HG02759 (cell line): ENCODE results near the gene MEAK7.

Source experiments
- ATAC-seq: cut with Tn5 transposase; IDR thresholded peaks from one replicate; pipeline ENCODE4 v1.9.1; 2021; ENCODE audit warnings: mild to moderate bottlenecking, moderate library complexity; ENCODE audit not compliant: unreplicated experiment

MEAK7 gene

GRCh38 chr16:84495506-84495905, 9.0 kb downstream of the MEAK7 start:
- no peak for ATAC-seq

GRCh38 chr16:84489131-84489530, 15.3 kb downstream of the MEAK7 start:
- no peak for ATAC-seq

GRCh38 chr16:84487358-84487757, 17.1 kb downstream of the MEAK7 start:
- no peak for ATAC-seq

GRCh38 chr16:84486551-84487235, 17.8 kb downstream of the MEAK7 start:
- no peak for ATAC-seq

GRCh38 chr16:84486126-84486525, 18.3 kb downstream of the MEAK7 start:
- ATAC-seq = no peak

- ATAC-seq = no peak
Measured at GRCh38 chr16:84485255-84486010, 19.0 kb downstream of the MEAK7 start.

GRCh38 chr16:84484579-84485254, 19.7 kb downstream of the MEAK7 start:
- no peak for ATAC-seq

- ATAC-seq = no peak
Measured at GRCh38 chr16:84483882-84484565, 20.4 kb downstream of the MEAK7 start.

GRCh38 chr16:84482951-84483881, 21.2 kb downstream of the MEAK7 start:
- ATAC-seq = no peak

GRCh38 chr16:84482001-84482891, 22.2 kb downstream of the MEAK7 start:
- no peak for ATAC-seq

GRCh38 chr16:84481051-84481735, 23.3 kb downstream of the MEAK7 start:
- no peak for ATAC-seq

- ATAC-seq = no peak
Measured at GRCh38 chr16:84479716-84480450, 24.6 kb downstream of the MEAK7 start.

GRCh38 chr16:84478172-84478947, 26.1 kb downstream of the MEAK7 start:
- no peak for ATAC-seq

GRCh38 chr16:84477661-84478060, 26.8 kb downstream of the MEAK7 start:
- no peak for ATAC-seq

GRCh38 chr16:84476401-84476800, 28.1 kb downstream of the MEAK7 start:
- no peak for ATAC-seq

GRCh38 chr16:84475643-84476240, 28.7 kb downstream of the MEAK7 start:
- ATAC-seq = no peak

GRCh38 chr16:84471966-84472365, 32.5 kb downstream of the MEAK7 start:
- no peak for ATAC-seq
